ENCODE measurements around the gene KCTD15. TPM values are rescaled to one million over a fixed set of nuclear protein-coding genes. Genes with fewer than 3 reads are reported as not detected.
A peak's percentile ranks its signal among the peaks of the same experiment; 100 is the strongest.

KCTD15 gene, protein sequence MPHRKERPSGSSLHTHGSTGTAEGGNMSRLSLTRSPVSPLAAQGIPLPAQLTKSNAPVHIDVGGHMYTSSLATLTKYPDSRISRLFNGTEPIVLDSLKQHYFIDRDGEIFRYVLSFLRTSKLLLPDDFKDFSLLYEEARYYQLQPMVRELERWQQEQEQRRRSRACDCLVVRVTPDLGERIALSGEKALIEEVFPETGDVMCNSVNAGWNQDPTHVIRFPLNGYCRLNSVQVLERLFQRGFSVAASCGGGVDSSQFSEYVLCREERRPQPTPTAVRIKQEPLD
- total RNA-seq, result 10 to 100 TPM; 10.9 to 13.8 TPM
- polyA plus RNA-seq, result 1 to 10 TPM in 1 of 2 donors, under 1 TPM in 1; 0.89 to 5.3 TPM

DNA sequence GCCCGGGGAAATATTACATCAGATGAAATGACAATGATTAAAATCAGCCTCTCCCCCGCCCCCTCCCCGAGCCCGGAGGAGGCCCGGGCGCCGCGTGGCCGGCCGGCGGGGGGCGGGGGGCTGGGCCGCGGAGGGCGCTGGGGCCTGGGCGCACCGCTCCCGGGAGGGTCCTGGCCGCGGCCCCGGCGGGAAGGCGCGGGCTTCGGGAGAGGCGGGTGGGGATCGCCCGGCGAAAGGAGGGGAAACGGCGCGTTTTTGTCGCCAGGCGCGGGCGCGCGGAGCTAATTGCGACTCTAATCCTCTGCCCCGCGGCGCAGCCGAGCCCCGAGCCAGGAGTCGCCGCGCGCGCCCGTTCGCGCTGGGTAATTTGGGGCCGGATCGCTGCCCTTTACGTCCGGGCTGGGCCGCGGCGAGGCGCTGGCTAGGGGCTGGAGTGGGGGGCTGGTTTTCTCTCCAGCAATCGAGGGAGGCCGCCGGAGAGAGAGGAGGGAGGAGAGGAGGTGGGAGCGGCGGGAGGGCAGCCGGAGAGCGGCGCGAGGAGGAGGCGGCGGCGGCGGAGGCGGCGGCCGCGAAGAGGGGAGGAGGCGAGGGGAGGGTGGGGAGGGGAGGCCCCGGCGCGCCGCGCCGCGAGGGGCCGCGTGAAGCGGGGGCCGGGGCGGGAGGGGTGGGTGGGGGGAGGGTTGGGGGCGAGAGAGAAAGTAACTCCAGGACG is at the start of gene KCTD15:
KCTD15 (plus strand) TSS at position 707 of the 712 bp plus-strand sequence. CDS start 3,585 bp downstream, outside the sequence.
- no peak for DNase-seq (ENCODE audit: low spot score)

DNA sequence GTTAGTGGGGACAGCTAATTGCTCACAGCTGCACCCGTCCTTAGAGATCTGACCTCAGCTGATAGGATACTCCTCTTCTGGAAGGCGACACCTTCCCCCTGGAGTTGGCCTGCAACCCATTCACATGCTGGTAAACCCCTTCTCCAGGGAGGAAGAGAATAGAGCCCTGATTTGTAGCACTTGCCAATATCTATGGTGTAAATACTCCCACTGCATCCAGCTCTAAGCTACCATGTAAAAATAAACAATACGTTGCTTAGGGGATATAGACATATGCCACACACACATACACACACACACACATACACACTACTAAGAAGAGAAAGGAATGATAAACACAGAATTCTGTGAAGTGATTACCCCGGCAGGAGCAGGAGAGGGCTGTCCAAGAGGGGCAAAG is 49.4 kb upstream of the KCTD15 start:
- no peak overlapping the region for H3K4me3 ChIP-seq (ENCODE audit: low read depth in 1 of 3, low read length in 3 of 3)
- no peaks in the 10 kb centered on the region for H3K36me3 ChIP-seq (ENCODE audit: control insufficient read depth in 4 of 4, insufficient read depth in 3 of 4, low read depth in 1 of 4, low read length in 3 of 4)
- TF ChIP-seq HNF4G (IDR thresholded peaks at IDR 0.05), result no peak
- H3K9me3 ChIP-seq (ENCODE audit: control insufficient read depth in 4 of 4, low read length in 3 of 4), result no peaks in the 10 kb centered on the region
- H3K27ac ChIP-seq (ENCODE audit: low read depth in 1 of 2, low read length in 2 of 2), result no peak overlapping the region
- no peaks in the 10 kb centered on the region for H3K4me1 ChIP-seq (ENCODE audit: control insufficient read depth in 4 of 4, insufficient read depth in 4 of 4, low read length in 3 of 4)
- H3K27me3 ChIP-seq (ENCODE audit: control insufficient read depth in 4 of 4, insufficient read depth in 4 of 4, low read length in 3 of 4), result no peaks in the 10 kb centered on the region
- DNase-seq (ENCODE audit: low spot score), result no peak
- WGBS, result 47% methylated on average over 4 of the region's 4 CpGs
- H3K9ac ChIP-seq (ENCODE audit: low read depth in 1 of 2, low read length in 2 of 2), result no peak overlapping the region

More for the DNA sequence above, at the start of gene KCTD15:
- Histone ChIP-seq H3K9me3 (ENCODE audit: control insufficient read depth in 4 of 4, low read length in 3 of 4) (no peaks in the 10 kb centered on the region), H3K27ac (ENCODE audit: low read depth in 1 of 2, low read length in 2 of 2) (peak within 1 kb of the TSS; percentile 88 to 94), H3K4me1 (ENCODE audit: control insufficient read depth in 4 of 4, insufficient read depth in 4 of 4, low read length in 3 of 4) (peaks cover 4 to 17% (median 8%) of the 10 kb centered on the region in 4 donors), H3K9ac (ENCODE audit: low read depth in 1 of 2, low read length in 2 of 2) (peak within 1 kb of the TSS; percentile 22 to 53), H3K36me3 (ENCODE audit: control insufficient read depth in 4 of 4, insufficient read depth in 3 of 4, low read depth in 1 of 4, low read length in 3 of 4) (no peaks in the 10 kb centered on the region), H3K4me3 (ENCODE audit: low read depth in 1 of 3, low read length in 3 of 3) (peak within 1 kb of the TSS; percentile 37 to 77 (median 70)), H3K27me3 (ENCODE audit: control insufficient read depth in 4 of 4, insufficient read depth in 4 of 4, low read length in 3 of 4) (peaks cover 0 to 10% (median 0%) of the 10 kb centered on the region in 4 donors)
- under 1% methylated on average over 92 of the region's 92 CpGs for WGBS
- TF ChIP-seq EGR1 (IDR thresholded peaks at IDR 0.05; ENCODE audit: low read depth in 2 of 2), result no peak
- no peak for TF ChIP-seq FOXA2 (IDR thresholded peaks at IDR 0.05)
- no peak for TF ChIP-seq TAF1 (conservative IDR thresholded peaks at IDR 0.05)
- TF ChIP-seq, protein P1, sequence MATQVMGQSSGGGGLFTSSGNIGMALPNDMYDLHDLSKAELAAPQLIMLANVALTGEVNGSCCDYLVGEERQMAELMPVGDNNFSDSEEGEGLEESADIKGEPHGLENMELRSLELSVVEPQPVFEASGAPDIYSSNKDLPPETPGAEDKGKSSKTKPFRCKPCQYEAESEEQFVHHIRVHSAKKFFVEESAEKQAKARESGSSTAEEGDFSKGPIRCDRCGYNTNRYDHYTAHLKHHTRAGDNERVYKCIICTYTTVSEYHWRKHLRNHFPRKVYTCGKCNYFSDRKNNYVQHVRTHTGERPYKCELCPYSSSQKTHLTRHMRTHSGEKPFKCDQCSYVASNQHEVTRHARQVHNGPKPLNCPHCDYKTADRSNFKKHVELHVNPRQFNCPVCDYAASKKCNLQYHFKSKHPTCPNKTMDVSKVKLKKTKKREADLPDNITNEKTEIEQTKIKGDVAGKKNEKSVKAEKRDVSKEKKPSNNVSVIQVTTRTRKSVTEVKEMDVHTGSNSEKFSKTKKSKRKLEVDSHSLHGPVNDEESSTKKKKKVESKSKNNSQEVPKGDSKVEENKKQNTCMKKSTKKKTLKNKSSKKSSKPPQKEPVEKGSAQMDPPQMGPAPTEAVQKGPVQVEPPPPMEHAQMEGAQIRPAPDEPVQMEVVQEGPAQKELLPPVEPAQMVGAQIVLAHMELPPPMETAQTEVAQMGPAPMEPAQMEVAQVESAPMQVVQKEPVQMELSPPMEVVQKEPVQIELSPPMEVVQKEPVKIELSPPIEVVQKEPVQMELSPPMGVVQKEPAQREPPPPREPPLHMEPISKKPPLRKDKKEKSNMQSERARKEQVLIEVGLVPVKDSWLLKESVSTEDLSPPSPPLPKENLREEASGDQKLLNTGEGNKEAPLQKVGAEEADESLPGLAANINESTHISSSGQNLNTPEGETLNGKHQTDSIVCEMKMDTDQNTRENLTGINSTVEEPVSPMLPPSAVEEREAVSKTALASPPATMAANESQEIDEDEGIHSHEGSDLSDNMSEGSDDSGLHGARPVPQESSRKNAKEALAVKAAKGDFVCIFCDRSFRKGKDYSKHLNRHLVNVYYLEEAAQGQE (IDR thresholded peaks at IDR 0.05), result no peak
- TF ChIP-seq YY1 (IDR thresholded peaks at IDR 0.05), result no peak
- no peak for TF ChIP-seq RXRA (IDR thresholded peaks at IDR 0.05)
- TF ChIP-seq, protein P2, sequence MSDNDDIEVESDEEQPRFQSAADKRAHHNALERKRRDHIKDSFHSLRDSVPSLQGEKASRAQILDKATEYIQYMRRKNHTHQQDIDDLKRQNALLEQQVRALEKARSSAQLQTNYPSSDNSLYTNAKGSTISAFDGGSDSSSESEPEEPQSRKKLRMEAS (IDR thresholded peaks at IDR 0.05), result no peak
- no peak for TF ChIP-seq HNF4A (conservative IDR thresholded peaks at IDR 0.05)
- TF ChIP-seq, protein P3, sequence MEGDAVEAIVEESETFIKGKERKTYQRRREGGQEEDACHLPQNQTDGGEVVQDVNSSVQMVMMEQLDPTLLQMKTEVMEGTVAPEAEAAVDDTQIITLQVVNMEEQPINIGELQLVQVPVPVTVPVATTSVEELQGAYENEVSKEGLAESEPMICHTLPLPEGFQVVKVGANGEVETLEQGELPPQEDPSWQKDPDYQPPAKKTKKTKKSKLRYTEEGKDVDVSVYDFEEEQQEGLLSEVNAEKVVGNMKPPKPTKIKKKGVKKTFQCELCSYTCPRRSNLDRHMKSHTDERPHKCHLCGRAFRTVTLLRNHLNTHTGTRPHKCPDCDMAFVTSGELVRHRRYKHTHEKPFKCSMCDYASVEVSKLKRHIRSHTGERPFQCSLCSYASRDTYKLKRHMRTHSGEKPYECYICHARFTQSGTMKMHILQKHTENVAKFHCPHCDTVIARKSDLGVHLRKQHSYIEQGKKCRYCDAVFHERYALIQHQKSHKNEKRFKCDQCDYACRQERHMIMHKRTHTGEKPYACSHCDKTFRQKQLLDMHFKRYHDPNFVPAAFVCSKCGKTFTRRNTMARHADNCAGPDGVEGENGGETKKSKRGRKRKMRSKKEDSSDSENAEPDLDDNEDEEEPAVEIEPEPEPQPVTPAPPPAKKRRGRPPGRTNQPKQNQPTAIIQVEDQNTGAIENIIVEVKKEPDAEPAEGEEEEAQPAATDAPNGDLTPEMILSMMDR (IDR thresholded peaks at IDR 0.05; ENCODE audit: low read depth, low read length, missing input control), result no peak
- no peak for TF ChIP-seq FOXA1 (IDR thresholded peaks at IDR 0.05)
- TF ChIP-seq NR2F2 (IDR thresholded peaks at IDR 0.05), result no peak
- no peak for TF ChIP-seq SP1 (IDR thresholded peaks at IDR 0.05)
- TF ChIP-seq, protein P4, sequence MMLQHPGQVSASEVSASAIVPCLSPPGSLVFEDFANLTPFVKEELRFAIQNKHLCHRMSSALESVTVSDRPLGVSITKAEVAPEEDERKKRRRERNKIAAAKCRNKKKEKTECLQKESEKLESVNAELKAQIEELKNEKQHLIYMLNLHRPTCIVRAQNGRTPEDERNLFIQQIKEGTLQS (IDR thresholded peaks at IDR 0.05), result no peak
- no peak for TF ChIP-seq JUND (IDR thresholded peaks at IDR 0.05)
- TF ChIP-seq HNF4G (IDR thresholded peaks at IDR 0.05), result no peak
- no peak for TF ChIP-seq RAD21 (IDR thresholded peaks at IDR 0.05)
- no peak for TF ChIP-seq GABPA (IDR thresholded peaks at IDR 0.05 in 1 of 2, conservative IDR thresholded peaks at IDR 0.05 in 1 of 2)
